Dedifferentiated amniotic fluid mesenchymal stem cell (primary cell): ENCODE measurements around the gene PTPRN2.
"Not testable (repeated sequence)": the region's sequence is repeated elsewhere in the genome, so short reads cannot be mapped to it uniquely, and the experiment has no call there.

Experiments
- DNase-seq: peaks from one replicate; pipeline ENCODE4 v3.0.0-alpha.2; 2016; ENCODE audit errors: extremely low spot score

PTPRN2 gene

DNA sequence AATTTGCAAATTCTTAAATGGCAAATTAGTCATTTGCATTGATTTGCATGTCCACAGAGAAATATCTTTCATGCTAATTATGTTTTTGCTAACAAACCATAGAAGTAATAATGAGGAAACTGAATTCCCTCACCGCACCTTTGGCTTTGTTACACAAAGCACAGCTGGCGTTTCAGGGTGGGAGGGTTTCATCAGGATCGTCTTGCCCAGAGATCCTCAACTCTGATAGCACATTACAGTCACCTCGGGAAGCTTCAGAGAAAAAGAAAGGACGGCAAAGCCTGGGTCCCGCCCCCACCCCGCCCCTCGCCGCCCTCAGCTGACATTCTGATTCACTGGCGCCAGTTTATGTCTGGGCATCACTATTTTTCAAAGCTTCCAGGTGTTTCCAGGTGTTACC, 119.4 kb downstream of the PTPRN2 start:
- no peak for DNase-seq

DNA sequence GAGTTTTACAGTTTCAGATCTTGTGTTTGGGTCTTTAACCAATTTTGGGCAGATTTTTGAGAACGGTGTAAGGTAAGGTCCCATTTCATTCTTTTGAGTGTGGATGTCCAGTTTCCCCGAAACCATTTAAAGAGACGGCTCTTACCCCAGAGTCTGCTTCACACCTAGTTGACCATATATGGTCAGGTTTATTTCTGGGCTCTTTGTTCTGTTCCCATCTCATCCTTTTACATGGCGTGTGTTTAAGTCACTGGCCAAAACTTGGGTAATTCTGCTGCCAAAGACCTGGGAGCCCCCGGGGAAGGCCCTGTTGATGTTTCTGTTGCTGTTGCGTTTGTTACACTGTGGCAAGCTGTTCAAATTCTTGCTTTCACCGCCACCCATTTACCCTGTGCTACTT, 120.1 kb downstream of the PTPRN2 start:
- no peak for DNase-seq

DNA sequence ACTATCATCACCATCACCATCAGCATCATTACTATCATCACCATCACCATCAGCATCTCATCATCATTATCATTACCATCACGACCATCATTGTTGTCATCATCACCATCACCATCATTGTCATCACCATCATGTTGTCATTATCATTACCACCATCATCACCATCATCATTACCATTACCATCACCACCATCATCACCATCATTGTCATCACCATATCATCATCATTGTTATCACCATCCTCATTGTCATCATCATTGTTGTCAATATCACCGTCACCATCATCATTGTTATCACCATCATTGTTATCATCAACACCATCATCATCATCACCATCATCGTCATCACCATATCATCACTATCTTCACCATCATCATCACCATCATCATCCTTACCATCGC, 124.3 kb downstream of the PTPRN2 start:
- no peak for DNase-seq

DNA sequence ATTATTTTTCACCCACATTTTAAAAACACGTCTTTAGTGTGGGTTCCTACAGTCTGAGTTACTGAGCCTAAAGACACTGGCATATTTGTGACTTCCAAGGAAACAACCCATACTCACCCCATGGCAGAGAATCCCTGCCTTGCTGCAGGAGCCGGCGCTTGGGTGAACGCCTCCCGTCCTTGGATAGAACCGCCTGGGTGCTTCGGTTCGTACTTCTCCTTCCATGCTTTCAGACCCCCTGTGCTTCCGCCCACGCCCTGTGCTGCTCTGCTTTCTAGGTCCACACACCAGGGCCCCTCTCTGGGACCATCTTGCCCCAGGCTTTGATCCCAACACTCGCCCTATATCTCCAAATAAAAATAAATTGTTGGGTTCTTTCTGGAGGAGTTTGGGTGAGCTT, 125.8 kb downstream of the PTPRN2 start:
- no peak for DNase-seq

DNA sequence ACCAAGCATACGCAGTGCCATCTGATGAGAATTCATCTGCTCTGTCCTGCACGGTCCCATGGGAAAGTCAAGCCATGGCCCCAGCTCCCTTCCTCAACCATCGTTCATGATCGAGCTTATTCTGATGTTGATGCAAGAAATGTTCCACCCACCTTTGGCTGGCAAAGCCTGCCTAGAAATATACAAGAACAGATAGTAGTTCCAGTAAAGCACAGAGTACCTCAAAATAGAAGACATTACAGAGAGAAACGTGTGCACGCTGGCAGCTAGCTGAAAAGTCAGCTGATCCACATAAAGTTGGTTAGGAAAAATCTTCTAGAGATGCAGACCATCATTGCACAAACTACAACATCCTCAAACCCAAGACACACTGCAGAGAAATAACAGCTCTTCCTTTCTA, 127.0 kb downstream of the PTPRN2 start:
- DNase-seq, result no peak

DNA sequence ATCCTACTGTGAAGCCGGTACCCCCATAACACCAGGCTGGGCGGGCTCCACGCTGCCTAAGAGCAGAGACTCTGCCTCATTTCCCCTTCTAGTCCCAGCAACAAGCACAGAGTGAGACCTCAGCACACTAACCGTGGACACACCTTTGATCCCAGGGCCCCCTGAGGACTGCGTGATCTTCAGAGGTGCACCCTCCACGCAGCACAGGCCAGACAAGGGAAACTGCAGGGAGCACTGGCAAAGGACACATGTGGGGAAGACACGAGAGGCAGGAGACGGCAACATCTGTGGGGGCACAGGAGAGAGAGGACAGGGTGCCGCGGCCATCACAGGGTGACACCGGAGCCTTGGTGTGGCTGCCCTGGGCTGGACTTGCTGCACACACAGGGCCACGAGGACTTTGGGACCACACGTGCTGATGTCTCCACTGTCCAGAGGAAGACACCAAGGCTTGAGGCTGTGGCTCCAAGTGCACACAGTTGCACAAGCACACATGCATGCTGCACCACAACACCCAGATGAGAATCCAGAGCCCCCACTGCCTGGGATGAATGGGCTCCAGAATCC, 128.8 kb downstream of the PTPRN2 start:
- no peak for DNase-seq

DNA sequence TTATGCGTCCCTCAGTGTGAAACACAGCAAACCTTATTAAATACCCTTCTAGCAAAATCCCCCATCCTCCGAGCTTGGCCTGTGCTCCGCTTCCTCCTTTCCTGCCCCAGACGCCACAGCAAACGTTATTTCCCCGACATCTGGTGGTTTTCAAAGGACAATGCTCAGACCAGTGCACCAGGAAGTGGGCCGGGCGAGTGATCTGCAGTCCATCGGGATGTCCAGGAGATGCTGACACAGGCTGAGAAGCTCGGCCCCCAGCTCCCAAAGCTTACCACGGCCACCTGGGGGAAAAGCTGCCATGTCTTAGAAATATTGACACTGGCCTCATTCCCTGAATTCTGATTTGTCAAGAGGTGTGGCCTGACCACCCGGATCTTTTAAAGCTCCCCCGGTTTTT, 129.5 kb downstream of the PTPRN2 start:
- DNase-seq, result no peak

DNA sequence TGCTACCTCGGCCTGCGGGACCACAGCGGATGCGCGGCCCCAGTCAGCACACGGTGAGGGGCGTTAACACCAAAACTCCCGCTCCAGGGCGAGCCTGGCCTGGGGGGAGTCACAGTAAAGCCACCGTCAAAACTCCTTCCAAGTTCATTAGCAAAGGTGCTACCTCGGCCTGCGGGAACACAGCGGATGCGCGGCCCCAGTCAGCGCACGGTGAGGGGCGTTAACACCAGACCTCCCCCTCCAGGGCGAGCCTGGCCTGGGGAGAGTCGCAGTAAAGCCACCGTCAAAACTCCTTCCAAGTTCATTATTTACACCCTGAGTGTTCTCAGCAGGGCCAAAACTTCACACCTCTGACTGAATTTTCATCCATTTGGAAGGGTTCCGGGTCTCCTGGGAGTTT, 130.0 kb downstream of the PTPRN2 start:
- DNase-seq, result not testable (repeated sequence)

DNA sequence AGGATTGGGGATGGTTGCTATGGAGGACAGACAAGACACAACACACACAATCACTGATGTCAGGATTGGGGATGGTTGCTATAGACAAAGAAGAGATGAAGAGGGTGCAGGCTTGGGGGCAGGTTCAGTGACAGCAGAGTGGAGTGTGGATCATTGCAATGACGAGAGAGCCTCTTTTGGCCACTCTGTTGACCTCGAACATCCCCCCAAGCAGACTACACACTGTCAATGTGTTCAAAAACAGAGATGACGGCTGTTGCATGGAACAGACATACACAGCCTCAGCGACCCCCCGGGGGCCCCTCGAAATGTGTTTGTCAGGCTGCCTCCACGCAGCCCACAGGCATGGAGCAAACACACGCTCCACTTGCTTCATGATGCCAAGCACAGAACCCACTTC, 133.0 kb downstream of the PTPRN2 start:
- no peak for DNase-seq

DNA sequence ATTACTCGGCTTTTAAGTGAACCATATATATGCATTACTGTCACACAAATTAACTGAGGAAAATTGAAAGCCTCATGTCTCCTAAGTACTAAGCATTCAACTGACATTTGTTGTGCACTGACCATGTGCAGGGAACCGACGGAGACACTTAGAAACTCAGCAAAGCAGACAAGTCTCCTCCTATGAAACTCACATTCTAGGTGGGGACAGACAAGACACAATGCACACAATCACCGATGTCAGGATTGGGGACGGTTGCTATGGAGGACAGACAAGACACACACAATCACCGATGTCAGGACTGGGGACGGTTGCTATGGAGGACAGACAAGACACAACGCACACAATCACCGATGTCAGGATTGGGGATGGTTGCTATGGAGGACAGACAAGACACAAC, 134.0 kb downstream of the PTPRN2 start:
- DNase-seq, result no peak

DNA sequence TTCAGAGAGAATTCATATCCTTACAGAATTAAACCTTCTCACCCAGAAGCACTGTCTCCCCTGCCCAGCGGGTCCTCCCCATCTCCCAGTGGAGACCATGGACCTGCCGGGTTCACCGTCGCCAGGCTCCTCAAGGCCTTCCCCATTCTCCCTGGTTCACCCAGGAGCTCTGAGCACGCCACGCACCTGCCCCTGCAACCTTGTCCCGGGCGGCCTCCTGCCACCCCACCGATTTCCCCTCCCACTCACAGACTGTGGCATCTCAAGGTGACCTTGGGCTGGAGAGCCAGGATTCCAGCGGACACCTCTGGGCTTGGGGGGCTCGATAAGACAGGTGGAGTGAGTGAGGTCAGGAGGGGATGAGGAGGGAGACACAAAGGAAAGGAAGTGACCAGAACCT, 135.3 kb downstream of the PTPRN2 start:
- DNase-seq, result no peak

DNA sequence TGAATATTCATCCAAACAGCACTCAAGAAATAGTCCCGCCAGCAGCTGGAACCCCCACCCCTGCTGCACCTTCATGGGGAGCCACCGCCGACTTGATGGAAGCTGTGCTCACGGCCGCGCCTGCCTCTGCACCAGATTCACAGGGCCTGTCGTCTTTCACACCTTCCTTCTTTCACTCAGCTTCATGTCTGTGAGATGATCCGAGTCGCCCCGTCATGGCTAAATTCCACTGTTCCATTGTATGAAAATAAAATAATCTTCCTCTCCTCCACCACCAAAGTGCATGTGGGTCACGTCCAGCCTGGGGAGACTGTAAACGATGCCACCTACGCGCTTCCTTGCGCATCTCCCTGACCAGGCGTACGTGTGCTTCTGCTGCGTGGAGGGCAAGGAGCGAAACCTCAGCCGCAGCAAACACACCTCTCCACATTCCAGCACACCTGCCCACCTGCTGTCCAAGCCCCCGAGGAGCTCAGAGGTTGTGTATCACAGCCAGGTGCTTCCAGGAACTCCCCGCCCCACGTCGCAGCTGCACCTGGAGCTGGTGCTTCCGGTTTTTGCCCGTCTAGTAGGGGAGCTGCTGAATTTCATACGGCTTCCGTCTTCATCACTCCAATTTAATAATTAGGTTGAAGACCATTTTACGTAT, 137.0 kb downstream of the PTPRN2 start:
- no peak for DNase-seq

DNA sequence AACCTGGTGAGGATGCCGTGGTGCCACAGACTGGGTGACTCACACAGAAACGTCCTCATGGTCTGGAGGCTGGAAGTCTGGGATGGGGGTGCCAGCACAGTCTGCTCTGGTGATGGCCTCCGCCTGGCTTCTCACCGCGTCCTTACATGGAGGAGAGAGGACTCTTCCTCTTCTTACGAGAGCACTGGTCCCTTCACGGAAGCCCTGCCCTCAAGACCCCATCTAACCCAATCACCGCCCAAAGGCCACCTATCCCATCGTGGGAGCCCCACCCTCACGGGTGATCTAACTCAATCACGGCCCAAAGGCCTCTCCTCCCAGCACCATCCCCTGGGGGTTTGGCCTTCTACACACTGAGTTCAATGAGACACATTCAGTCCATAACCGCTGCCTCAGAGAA, 137.7 kb downstream of the PTPRN2 start:
- no peak for DNase-seq

DNA sequence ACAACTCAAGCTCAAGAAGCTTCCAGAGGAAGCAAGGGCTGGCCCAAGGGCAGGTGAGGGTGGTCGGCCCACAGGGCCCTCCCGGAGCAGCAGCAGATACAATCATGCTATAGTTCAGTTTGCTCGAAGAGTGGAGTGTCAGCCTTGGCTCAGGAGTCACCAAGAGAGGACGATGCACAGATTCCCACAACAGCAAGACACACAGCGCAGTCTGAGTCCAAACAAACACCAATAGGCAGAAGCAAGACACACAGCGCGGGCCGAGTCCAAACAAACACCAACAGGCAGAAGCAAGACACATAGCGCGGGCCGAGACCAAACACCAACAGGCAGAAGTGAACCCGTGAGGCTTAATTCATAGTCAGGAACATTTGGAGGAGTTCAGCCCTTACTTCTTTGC, 138.4 kb downstream of the PTPRN2 start:
- DNase-seq, result no peak

DNA sequence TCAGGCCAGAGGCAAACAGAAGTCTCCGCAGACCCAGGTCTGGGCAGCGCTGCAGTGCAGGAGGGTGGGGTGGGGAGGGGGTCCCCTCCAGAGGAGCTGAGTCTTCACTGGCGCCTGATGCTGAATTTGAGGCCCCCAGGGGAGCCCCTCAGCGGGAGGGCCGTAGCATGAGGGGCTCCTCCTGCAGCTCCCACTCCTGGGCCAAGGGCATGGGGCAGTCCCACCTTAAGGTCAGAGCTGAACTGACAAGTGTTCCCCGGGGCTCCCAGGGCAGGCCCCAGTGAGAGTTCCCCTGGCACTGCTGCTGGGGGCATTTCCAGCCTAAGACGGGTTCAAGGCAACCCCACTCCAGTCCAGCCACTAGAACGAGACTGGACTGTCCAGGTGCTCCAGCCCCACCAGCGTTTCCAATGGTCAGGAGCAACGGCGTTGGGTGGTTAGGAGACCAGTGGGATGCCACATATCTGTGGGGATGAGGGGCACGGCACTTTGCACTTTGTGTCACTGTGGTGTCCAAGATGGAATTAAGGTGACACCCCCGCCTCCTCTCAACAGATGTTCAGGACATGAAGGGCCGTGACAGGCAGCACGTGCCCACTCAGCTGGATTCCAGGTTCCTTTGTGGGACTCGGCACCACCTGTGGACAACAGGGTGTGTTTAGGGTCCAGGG, 139.1 kb downstream of the PTPRN2 start:
- DNase-seq, result no peak

DNA sequence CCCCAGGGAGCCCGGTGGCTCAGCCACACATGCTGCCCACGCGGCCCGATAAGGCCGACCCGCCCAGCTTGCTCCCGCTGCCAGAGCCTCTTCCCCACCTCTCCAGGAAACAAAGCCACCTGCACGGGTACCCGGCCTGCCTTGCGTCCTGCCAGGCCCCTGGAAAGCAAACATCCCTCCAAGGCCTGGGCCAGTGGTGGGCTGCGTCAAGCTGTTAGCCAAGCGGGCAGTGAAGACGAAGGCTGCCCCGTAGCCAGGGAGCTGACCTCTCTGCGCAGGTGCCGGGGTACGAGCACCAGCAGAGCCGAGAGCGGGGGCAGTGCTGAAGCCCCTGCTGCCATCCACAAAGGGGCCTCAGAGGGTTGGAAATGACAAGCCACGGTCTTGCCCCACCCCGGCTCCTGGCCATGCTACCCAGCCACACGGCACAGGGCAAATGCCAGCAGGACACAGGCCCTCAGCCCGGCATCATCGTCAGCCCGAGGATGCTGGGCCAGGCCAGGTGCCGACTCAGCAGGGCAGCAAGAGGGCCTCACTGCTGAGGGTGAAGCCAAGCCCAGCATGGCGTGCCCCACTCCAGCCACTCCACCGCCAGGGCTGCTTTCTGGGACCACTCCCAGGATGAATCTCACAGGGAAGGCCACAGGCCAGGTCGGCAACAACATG, 140.0 kb downstream of the PTPRN2 start:
- no peak for DNase-seq

DNA sequence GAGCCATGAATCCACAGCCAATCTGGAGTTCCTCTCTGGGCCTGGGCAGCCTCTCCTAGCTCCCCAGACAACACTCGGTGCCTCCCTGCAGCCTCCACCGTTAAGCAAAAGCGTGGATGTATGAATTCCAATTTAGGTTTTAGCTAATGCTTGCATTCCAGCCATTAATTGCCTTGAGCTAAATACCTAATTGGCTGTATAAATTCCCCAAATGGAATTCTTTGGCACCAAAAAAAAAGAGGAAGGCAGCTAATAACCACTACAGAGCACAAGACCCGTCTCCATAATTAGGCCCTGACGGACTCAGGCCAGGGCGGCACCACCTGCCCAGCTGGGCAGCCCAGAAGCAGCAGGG, 140.5 kb downstream of the PTPRN2 start:
- no peak for DNase-seq

DNA sequence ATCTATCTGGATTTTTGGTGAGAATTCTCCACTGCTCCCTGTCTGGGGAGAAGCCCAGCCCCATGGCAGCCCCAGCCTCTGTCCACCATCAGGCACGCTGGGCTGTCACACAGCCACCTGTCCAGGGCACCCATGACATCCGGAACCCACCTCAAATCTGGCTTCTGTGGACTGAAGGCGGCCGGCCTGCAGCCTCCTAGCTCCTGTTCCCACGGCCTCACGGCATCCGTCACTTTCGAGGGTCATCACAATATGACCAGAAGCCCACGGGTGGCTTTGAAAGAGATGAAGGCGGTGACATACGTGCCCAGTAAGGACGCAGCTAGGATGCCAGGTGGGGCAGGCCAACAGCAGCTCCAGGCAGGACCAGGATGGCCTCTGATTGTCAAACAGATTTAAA, 140.9 kb downstream of the PTPRN2 start:
- DNase-seq, result no peak

DNA sequence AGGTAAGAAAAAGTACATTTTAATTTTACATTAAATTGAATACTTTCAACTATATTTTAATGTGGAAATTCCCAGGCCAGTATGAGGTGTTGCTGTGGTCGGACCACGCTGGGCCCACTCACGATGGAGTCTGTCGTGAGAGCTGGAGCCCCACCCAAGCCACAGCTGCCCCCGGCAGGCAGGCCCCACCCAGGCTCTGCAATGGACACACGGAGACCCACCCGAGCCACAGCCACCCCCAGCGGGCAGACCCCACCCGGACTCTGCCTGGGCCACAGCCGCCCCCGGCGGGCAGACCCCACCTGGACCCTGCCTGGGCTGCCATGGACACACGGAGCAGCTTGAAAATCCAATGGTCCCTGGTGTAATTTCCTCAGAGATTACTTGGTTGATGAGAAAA, 141.3 kb downstream of the PTPRN2 start:
- DNase-seq, result no peak

DNA sequence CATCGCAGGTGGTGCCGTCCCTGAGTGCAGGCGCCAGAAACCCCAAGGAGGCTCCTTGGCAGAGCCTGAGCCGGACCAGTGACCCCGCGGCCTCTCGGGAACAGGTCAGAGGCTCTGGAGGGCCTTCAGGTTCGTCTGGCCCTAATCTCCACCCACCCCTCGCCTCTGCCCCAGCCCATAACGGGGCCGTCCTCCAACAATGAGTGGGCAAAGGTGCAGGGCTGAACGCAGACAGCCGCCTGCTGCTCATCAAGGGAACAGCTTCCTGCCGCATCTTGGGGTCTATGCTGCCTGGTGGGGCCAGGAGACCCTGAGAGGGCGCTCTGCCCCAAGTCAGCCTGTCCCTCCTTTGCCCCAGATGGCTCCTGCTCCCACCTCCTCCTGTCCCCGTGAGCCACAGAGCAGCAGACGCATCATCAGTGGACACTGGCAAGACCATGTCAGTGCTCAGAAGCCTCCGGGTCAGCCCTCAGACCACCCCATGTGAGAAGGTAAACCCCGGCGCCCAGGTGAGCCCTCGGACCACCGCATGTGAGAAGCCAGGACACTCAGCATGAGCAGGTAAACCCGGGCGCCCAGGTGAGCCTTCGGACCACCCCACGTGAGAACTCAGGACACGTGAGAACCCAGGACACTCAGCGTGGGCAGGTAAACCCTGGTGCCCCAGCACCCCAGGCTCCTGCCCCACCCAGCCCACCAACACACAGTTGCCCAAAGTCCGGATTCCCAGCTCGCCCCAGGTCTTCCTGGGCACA, 142.0 kb downstream of the PTPRN2 start:
- DNase-seq, result no peak

DNA sequence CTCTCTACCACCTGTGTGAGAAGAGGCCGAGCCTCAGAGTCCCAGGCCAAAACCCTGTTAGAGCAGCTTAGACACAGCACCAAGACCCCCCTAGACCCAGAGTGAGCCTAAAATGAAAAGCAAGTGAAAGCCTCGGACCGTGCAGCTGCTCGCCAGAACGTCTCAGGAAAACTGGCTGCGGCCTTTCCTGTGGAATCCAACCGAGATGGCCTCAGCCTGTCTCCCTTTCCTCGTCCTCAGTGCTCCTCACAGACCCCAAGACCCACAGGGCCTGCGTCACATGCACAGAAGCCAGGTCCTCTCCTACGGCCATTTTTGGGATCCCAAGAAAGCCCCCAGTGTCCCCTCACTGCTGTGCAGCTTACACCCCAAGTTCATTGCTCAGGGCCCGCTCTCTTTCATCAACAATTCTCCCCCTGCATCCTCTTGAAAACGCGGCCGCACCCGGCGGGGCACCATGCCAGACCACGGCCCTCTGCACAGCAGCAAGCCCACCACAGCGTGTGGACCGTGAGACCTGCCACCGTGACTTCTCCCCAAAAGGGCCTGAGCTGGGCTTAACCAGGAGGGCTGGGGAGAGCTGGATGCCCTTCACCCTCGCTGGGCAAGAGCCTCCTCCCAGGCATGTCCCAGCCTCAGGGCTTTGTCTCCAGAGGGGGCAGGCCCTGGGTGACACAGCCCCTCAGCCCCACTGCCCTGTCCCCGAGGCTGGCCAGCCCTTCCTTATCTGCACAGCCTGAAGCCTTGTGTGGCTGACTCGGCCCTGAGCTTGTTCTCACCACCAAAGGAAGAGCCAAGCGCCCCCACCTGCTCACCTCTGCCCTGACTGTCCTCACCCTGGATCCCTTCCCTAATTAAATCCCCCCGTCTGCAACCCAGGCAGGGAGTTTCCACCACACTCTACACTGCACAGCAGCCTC, 142.9 kb downstream of the PTPRN2 start:
- DNase-seq, result no peak
